ENCODE data around the gene BSN.
A peak's percentile ranks its signal among the peaks of the same experiment; 100 is the strongest.

BSN gene

GRCh38 chr3:49607105-49607591, 52.9 kb downstream of the BSN start:
- H3K27me3 ChIP-seq (ENCODE audit: insufficient read depth, poor library complexity, severe bottlenecking): no peaks in the 10 kb centered on the region
- ATAC-seq (ENCODE audit: low read depth): peak; percentile 38; the same call in 1 of the 3 replicates
- no peak overlapping the region for H3K4me3 ChIP-seq (ENCODE audit: severe bottlenecking)
- TF ChIP-seq CTCF (IDR thresholded peaks at IDR 0.05; ENCODE audit: poor library complexity, severe bottlenecking): no peak
- no peak overlapping the region for H3K27ac ChIP-seq (ENCODE audit: poor library complexity, severe bottlenecking)
- H3K4me1 ChIP-seq (ENCODE audit: insufficient read depth, poor library complexity, severe bottlenecking): peaks cover 15% of the 10 kb centered on the region
- DNase-seq (ENCODE audit: low spot score): no peak
- no peaks in the 10 kb centered on the region for H3K9me3 ChIP-seq (ENCODE audit: severe bottlenecking)
- no peaks in the 10 kb centered on the region for H3K36me3 ChIP-seq (ENCODE audit: low read depth)

- Histone ChIP-seq H3K27me3 (ENCODE audit: insufficient read depth, poor library complexity, severe bottlenecking) (no peaks in the 10 kb centered on the region), H3K36me3 (ENCODE audit: low read depth) (no peaks in the 10 kb centered on the region), H3K27ac (ENCODE audit: poor library complexity, severe bottlenecking) (no peak overlapping the region), H3K9me3 (ENCODE audit: severe bottlenecking) (no peaks in the 10 kb centered on the region), H3K4me3 (ENCODE audit: severe bottlenecking) (no peak overlapping the region), H3K4me1 (ENCODE audit: insufficient read depth, poor library complexity, severe bottlenecking) (peaks cover 10% of the 10 kb centered on the region)
- peak; percentile 13 for TF ChIP-seq CTCF (IDR thresholded peaks at IDR 0.05; ENCODE audit: poor library complexity, severe bottlenecking)
- DNase-seq (ENCODE audit: low spot score) (no peak), ATAC-seq (ENCODE audit: low read depth) (no peak)
Measured at GRCh38 chr3:49607796-49608195, 53.5 kb downstream of the BSN start.

GRCh38 chr3:49609314-49609713, 55.0 kb downstream of the BSN start:
- no peak for TF ChIP-seq CTCF (IDR thresholded peaks at IDR 0.05; ENCODE audit: poor library complexity, severe bottlenecking)
- no peak for ATAC-seq (ENCODE audit: low read depth)
- no peaks in the 10 kb centered on the region for H3K27me3 ChIP-seq (ENCODE audit: insufficient read depth, poor library complexity, severe bottlenecking)
- DNase-seq (ENCODE audit: low spot score): no peak
- H3K36me3 ChIP-seq (ENCODE audit: low read depth): no peaks in the 10 kb centered on the region
- H3K4me1 ChIP-seq (ENCODE audit: insufficient read depth, poor library complexity, severe bottlenecking): no peaks in the 10 kb centered on the region
- no peak overlapping the region for H3K4me3 ChIP-seq (ENCODE audit: severe bottlenecking)
- no peak overlapping the region for H3K27ac ChIP-seq (ENCODE audit: poor library complexity, severe bottlenecking)
- no peaks in the 10 kb centered on the region for H3K9me3 ChIP-seq (ENCODE audit: severe bottlenecking)

- ATAC-seq (ENCODE audit: low read depth) (no peak), DNase-seq (ENCODE audit: low spot score) (no peak)
- Histone ChIP-seq H3K4me1 (ENCODE audit: insufficient read depth, poor library complexity, severe bottlenecking) (no peaks in the 10 kb centered on the region), H3K36me3 (ENCODE audit: low read depth) (no peaks in the 10 kb centered on the region), H3K27ac (ENCODE audit: poor library complexity, severe bottlenecking) (no peak overlapping the region), H3K9me3 (ENCODE audit: severe bottlenecking) (no peaks in the 10 kb centered on the region), H3K4me3 (ENCODE audit: severe bottlenecking) (no peak overlapping the region), H3K27me3 (ENCODE audit: insufficient read depth, poor library complexity, severe bottlenecking) (no peaks in the 10 kb centered on the region)
- no peak for TF ChIP-seq CTCF (IDR thresholded peaks at IDR 0.05; ENCODE audit: poor library complexity, severe bottlenecking)
Measured at GRCh38 chr3:49609815-49610214, 55.5 kb downstream of the BSN start.

- Histone ChIP-seq H3K27ac (ENCODE audit: poor library complexity, severe bottlenecking) (no peak overlapping the region), H3K27me3 (ENCODE audit: insufficient read depth, poor library complexity, severe bottlenecking) (no peaks in the 10 kb centered on the region), H3K9me3 (ENCODE audit: severe bottlenecking) (no peaks in the 10 kb centered on the region), H3K4me1 (ENCODE audit: insufficient read depth, poor library complexity, severe bottlenecking) (no peaks in the 10 kb centered on the region), H3K36me3 (ENCODE audit: low read depth) (no peaks in the 10 kb centered on the region), H3K4me3 (ENCODE audit: severe bottlenecking) (no peak overlapping the region)
- ATAC-seq (ENCODE audit: low read depth): no peak
- TF ChIP-seq CTCF (IDR thresholded peaks at IDR 0.05; ENCODE audit: poor library complexity, severe bottlenecking): no peak
- DNase-seq (ENCODE audit: low spot score): no peak
Measured at GRCh38 chr3:49610666-49611280, 56.5 kb downstream of the BSN start.
